ENCODE data around the gene CPD. TPM values are rescaled to one million over a fixed set of nuclear protein-coding genes. Genes with fewer than 3 reads are reported as not detected.
"Not testable (repeated sequence)": the region's sequence is repeated elsewhere in the genome, so short reads cannot be mapped to it uniquely, and the experiment has no call there.

The CPD gene
- polyA plus RNA-seq: 10 to 100 TPM in 1 of 3 donors, 1 to 10 TPM in 2; 6.9 to 12.9 (median 9.6) TPM

DNA sequence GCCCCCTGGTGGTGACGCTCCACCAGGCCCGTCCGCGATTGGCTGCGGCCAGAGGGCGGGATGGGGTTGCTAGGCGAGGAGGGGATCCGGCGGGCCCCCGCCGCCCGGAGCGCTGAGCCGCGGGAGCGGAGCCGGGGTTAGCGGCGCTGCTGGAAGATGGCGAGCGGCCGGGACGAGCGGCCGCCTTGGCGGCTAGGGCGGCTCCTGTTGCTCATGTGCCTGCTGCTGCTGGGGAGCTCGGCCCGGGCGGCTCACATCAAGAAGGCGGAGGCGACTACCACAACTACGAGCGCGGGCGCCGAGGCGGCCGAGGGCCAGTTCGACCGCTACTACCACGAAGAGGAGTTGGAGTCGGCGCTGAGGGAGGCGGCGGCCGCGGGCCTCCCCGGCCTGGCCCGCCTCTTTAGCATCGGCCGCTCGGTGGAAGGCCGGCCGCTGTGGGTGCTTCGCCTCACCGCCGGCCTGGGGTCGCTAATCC is at the start of gene CPD:
Gene CPD (plus strand): TSS at position 103 of the 478 bp plus-strand sequence. CDS start 54 bp downstream, at position 157.
- peak within 1 kb of the TSS; percentile 43 for H3K27ac ChIP-seq (ENCODE audit: low read depth, low read length)
- 0 to 1% (median 0%) methylated on average over 47 to 59 of the region's 59 CpGs for WGBS, 3 donors

- H3K27ac ChIP-seq (ENCODE audit: low read depth, low read length): no peak overlapping the region
- WGBS, 3 donors: 37 to 65% (median 39%) methylated on average over 4 of the region's 4 CpGs
These were observed 46.6 kb upstream of the CPD start for GRCh38 chr17:30332057-30332542.

GRCh38 chr17:30333503-30334360 is 45.0 kb upstream of the CPD start, which contains the start of gene TMIGD1:
TSS of gene TMIGD1 (minus strand) at chr17:30334057. CDS start at chr17:30332133, 1,924 bp downstream.
- 59 to 89% (median 89%) methylated on average over 9 of the region's 9 CpGs for WGBS, 3 donors
- no peak within 1 kb of the TSS for H3K27ac ChIP-seq (ENCODE audit: low read depth, low read length)

DNA sequence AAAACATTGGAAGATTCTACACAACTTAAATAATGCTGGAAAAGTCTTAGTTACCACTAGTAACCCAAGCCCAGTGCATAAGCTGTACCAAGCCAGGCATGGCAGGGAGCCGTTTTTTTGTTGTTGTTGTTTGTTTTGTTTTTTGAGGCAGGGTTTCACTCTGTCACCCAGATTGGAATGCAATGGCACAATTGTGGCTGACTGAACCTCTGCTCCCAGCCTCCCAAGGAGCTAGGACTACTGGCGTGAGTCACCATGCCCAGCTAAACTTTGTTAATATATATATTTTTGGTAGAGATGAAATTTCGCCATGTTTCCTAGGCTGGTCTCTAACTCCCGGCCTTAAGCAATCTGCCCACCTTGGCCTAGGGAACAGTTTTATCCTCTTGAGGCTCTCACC is 44.3 kb upstream of the CPD start:
- WGBS, 3 donors: 91 to 94% (median 91%) methylated on average over 4 of the region's 4 CpGs
- H3K27ac ChIP-seq (ENCODE audit: low read depth, low read length): no peak overlapping the region

DNA sequence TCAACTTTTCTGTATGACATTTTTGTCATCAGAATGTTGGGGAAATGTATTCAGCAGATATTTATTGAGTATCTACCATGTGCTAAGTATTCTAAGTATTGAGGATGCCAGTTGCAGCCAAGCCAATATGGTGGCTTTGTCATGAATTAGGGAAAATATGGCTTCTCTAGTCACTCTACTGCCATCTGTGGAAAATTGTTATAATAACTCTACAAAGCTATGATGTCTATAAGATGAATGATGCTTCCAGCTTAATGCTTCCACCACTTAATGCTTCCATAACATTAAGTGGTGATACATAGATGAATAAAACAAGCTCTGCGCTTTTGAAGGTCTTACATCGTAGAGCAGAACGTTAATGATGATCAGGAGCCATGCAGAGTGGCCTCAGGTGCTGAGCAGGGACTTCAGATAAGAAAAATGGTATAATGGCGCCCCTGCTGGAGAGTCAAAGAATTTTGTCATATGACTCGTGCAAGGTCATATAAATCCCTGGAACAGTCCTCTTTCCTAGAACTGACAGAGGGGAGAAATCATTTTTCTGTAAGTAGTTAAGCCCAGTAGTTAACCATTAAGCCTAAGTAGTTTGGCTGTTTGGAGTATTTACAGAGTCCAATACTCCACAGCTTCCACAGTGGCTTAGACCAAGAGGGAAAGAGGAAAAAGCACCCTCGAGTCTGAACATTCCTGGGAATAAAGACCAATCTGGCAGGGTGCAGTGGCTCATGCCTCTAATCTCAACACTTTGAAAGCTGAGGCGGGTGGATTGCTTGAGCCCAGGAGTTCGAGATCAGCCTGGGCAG is 42.2 kb upstream of the CPD start:
- no peak overlapping the region for H3K27ac ChIP-seq (ENCODE audit: low read depth, low read length)
- 23 to 53% (median 52%) methylated on average over 8 of the region's 8 CpGs for WGBS, 3 donors

DNA sequence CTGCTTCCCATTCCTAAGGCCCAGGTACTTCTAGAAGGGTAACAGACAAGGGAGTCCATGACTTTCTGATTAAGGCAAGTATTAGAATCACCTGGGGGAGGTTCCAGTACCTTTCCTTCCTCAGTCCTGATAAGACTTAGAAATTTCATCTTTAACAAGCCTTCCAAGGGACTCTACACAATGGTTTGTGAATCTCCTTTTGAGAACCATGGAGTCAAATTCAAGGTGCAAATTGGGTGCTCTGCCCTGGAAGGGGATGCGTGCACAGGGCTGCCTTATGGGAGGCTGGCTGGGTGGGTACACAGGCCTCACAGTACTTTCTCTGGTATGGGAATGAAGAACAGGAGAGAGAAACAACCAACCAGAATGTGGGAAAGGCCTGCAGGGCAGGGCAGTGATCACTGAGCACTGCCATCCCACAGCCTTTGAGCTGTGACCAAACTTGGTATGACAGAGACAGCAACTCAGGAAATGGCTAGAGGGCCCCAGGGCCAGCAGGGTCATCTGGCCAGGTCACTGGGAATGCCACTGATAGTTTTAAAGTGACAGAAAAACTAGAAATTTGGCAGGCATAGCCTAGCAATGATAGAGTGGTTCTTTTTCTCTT is 41.2 kb upstream of the CPD start:
- H3K27ac ChIP-seq (ENCODE audit: low read depth, low read length): no peak overlapping the region
- 97 to 100% (median 100%) methylated on average over 1 of the region's 1 CpG for WGBS, 3 donors

- no peak overlapping the region for H3K27ac ChIP-seq (ENCODE audit: low read depth, low read length)
- 75 to 88% (median 77%) methylated on average over 2 of the region's 2 CpGs for WGBS, 3 donors
These were observed 39.6 kb upstream of the CPD start for GRCh38 chr17:30339086-30339485.

DNA sequence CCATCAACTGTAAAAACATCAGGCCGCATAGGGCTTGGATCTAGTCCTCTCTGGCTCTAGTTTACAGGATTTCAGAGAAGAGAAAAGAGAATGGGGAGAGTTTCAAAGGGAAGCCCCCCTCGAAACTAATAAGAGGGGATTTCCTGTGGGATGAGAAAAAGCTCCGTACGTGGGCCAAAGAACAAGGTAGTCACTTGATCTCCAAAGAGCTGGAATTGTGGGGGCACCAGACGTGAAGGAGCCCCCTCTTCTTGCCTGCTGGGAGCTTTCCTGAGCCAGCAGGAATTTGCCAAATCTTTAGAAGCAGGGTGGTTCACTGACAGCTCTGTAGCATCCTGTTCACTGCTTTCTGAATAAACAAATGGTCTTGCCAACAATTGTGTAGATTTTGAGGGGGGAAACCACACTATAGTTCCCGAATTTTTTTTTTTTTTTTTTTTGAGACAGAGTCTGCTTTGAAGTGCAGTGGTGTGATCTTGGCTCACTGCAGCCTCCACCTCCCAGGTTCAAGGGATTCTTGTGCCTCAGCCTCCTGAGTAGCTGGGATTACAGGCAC is 37.8 kb upstream of the CPD start:
- 27 to 67% (median 35%) methylated on average over 6 of the region's 6 CpGs for WGBS, 3 donors
- H3K27ac ChIP-seq (ENCODE audit: low read depth, low read length): no peak overlapping the region

- WGBS, 3 donors: 77 to 83% (median 81%) methylated on average over 5 of the region's 5 CpGs
- H3K27ac ChIP-seq (ENCODE audit: low read depth, low read length): no peak overlapping the region
These were observed 37.0 kb upstream of the CPD start for GRCh38 chr17:30341703-30342249.

DNA sequence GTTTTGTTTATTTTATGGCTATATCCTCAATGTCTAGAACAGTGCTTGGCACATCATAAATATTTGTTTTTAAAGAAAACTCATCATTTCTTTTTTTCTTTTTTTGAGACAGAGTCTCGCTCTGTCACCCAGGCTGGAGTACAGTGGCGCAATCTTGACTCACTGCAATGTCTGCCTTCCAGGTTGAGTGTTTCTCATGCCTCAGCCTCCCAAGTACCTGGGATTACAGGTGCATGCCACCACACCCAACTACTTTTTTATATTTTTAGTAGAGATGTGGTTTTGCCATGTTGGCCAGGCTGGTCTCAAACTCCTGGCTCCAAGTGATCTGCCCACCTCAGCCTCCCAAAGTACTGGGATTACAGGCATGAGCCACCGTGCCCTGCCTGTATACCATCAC is 35.5 kb upstream of the CPD start:
- not testable (repeated sequence) for H3K27ac ChIP-seq (ENCODE audit: low read depth, low read length)
- WGBS, 3 donors: 90% methylated on average over 3 of the region's 3 CpGs

GRCh38 chr17:30343796-30344195 is 34.9 kb upstream of the CPD start:
- WGBS, 3 donors: 61 to 72% (median 66%) methylated on average over 4 of the region's 4 CpGs
- no peak overlapping the region for H3K27ac ChIP-seq (ENCODE audit: low read depth, low read length)

- WGBS, 3 donors: 16 to 30% (median 27%) methylated on average over 9 of the region's 9 CpGs
- no peak overlapping the region for H3K27ac ChIP-seq (ENCODE audit: low read depth, low read length)
These were observed 34.2 kb upstream of the CPD start for GRCh38 chr17:30344283-30345088.

- 57 to 80% (median 62%) methylated on average over 2 of the region's 2 CpGs for WGBS, 3 donors
- H3K27ac ChIP-seq (ENCODE audit: low read depth, low read length): no peak overlapping the region
These were observed 33.7 kb upstream of the CPD start for GRCh38 chr17:30345089-30345433.

DNA sequence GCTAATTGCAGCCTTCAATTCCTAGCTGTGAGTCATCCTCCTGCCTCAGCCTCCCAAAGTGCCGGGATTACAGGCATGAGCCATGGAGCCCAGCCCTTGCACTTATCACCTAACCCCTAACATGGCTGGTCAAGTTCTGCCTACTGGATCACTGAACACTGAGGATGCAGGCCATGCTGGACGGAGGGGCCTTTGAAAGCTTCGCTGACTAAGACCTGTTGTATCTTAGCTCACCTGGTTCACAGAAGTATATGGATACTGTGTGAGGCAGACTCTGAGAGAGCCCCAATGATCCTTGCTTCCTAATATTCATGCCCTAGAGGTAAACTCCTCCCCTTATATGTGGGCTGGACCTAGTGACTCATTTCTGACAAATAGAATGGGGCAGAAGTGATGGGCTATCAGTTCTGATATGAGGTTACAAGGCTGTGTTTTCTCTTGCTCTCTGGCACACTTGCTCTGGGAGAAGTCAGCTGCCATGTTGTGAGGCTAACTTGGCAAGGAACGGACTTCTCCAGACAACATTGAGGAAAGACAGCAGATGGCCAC is 33.1 kb upstream of the CPD start:
- WGBS, 3 donors: 88 to 94% (median 91%) methylated on average over 4 of the region's 4 CpGs
- no peak overlapping the region for H3K27ac ChIP-seq (ENCODE audit: low read depth, low read length)

DNA sequence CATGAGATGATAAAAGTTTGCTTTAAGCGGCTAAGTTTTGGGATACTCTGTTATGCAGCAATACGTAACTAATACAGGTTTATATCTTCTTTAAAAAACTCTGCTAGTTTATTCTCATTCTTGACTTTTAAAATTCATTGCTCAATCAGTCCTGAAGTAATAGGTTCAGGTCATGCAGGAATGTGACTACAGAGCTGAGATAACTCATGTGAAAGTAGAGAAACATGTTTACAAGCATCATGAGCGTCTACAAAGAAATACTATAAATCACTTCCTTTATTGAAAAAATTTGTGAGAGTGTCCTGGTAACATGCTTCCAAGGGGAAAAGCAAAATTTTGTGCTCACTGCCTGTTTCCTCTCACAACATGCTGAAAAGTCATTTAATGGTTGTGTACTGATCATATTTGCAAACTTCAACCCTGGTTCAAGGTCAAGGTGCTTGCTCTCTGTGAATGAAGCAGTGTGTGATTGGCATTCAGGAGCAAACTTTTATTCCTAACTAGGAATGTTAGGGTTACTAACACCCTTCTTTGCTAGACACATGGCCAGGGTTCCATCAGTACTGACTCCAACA is 32.4 kb upstream of the CPD start:
- 77 to 85% (median 79%) methylated on average over 3 of the region's 3 CpGs for WGBS, 3 donors
- no peak overlapping the region for H3K27ac ChIP-seq (ENCODE audit: low read depth, low read length)

GRCh38 chr17:30347488-30347887 is 31.2 kb upstream of the CPD start:
- no peak overlapping the region for H3K27ac ChIP-seq (ENCODE audit: low read depth, low read length)
- 67 to 75% (median 69%) methylated on average over 4 of the region's 4 CpGs for WGBS, 3 donors

- WGBS, 3 donors: 95 to 100% (median 100%) methylated on average over 1 of the region's 1 CpG
- H3K27ac ChIP-seq (ENCODE audit: low read depth, low read length): no peak overlapping the region
These were observed 29.5 kb upstream of the CPD start for GRCh38 chr17:30349252-30349651.

All from adipose tissue (tissue), 3 donors.